ENCODE data around the gene TMPRSS9.
"Not testable (repeated sequence)": the region's sequence is repeated elsewhere in the genome, so short reads cannot be mapped to it uniquely, and the experiment has no call there.

The TMPRSS9 gene

GRCh38 chr19:2417436-2417835, 57.4 kb downstream of the TMPRSS9 start:
- not testable (repeated sequence) for H3K79me1 ChIP-seq (ENCODE audit: low read depth, low read length); H3K27me3 ChIP-seq (ENCODE audit: control insufficient read depth in 3 of 3, insufficient read depth in 3 of 3, low read depth in 1 of 3, low read length in 3 of 3); H3K14ac ChIP-seq (ENCODE audit: low read length); H3K4me3 ChIP-seq (ENCODE audit: low read length in 2 of 2); H3K4me2 ChIP-seq (ENCODE audit: insufficient read depth, low read length, poor library complexity, severe bottlenecking); DNase-seq (ENCODE audit: low spot score); H3K23ac ChIP-seq (ENCODE audit: low read depth, low read length, poor library complexity); H3K27ac ChIP-seq (replicated peaks; ENCODE audit: low read length); H3K4me1 ChIP-seq (ENCODE audit: control insufficient read depth in 2 of 2, insufficient read depth in 1 of 2, low read depth in 1 of 2, low read length in 2 of 2); H2BK120ac ChIP-seq (ENCODE audit: low read depth, low read length); H4K8ac ChIP-seq (ENCODE audit: low read depth, low read length); H2BK5ac ChIP-seq (ENCODE audit: low read length); H3K9me3 ChIP-seq (replicated peaks in 1 of 2; ENCODE audit: control insufficient read depth in 2 of 2, insufficient read depth in 1 of 2, low read depth in 1 of 2, low read length in 2 of 2); H4K91ac ChIP-seq (ENCODE audit: low read depth, low read length, poor library complexity); H2AK5ac ChIP-seq (ENCODE audit: low read depth, low read length); H3K9ac ChIP-seq (ENCODE audit: low read depth, low read length, poor library complexity); H3K4ac ChIP-seq (ENCODE audit: low read length); H2BK12ac ChIP-seq (ENCODE audit: low read length); H2AFZ ChIP-seq (ENCODE audit: low read length); H2BK15ac ChIP-seq (ENCODE audit: low read length); H3K18ac ChIP-seq (ENCODE audit: low read length)
- WGBS, 2 donors (ENCODE audit: extremely low coverage in 2 of 2, insufficient read length in 2 of 2, insufficient replicate concordance in 1 of 2) = no CpG with 5 or more reads among the region's 8 CpGs
- peaks cover 3 to 13% of the 10 kb centered on the region in 2 donors for H3K36me3 ChIP-seq (replicated peaks in 1 of 2; ENCODE audit: control insufficient read depth in 2 of 2, insufficient read depth in 2 of 2, low read length in 2 of 2)

- no peak overlapping the region for H2AK5ac ChIP-seq (ENCODE audit: low read depth, low read length)
- H3K9ac ChIP-seq (ENCODE audit: low read depth, low read length, poor library complexity) = no peak overlapping the region
- H3K4ac ChIP-seq (ENCODE audit: low read length) = no peak overlapping the region
- no peak overlapping the region for H2BK12ac ChIP-seq (ENCODE audit: low read length)
- no peak overlapping the region for H3K23ac ChIP-seq (ENCODE audit: low read depth, low read length, poor library complexity)
- no peak overlapping the region for H4K91ac ChIP-seq (ENCODE audit: low read depth, low read length, poor library complexity)
- H3K18ac ChIP-seq (ENCODE audit: low read length) = no peak overlapping the region
- peaks cover 3 to 13% of the 10 kb centered on the region in 2 donors for H3K36me3 ChIP-seq (replicated peaks in 1 of 2; ENCODE audit: control insufficient read depth in 2 of 2, insufficient read depth in 2 of 2, low read length in 2 of 2)
- H3K14ac ChIP-seq (ENCODE audit: low read length) = no peak overlapping the region
- no peaks in the 10 kb centered on the region for H3K4me1 ChIP-seq (ENCODE audit: control insufficient read depth in 2 of 2, insufficient read depth in 1 of 2, low read depth in 1 of 2, low read length in 2 of 2)
- WGBS, 2 donors (ENCODE audit: extremely low coverage in 2 of 2, insufficient read length in 2 of 2, insufficient replicate concordance in 1 of 2) = no CpG with 5 or more reads among the region's 13 CpGs
- no peaks in the 10 kb centered on the region for H3K27me3 ChIP-seq (ENCODE audit: control insufficient read depth in 3 of 3, insufficient read depth in 3 of 3, low read depth in 1 of 3, low read length in 3 of 3)
- no peak overlapping the region for H2BK15ac ChIP-seq (ENCODE audit: low read length)
- no peak overlapping the region for H3K27ac ChIP-seq (replicated peaks; ENCODE audit: low read length)
- H3K4me2 ChIP-seq (ENCODE audit: insufficient read depth, low read length, poor library complexity, severe bottlenecking) = no peak overlapping the region
- H3K9me3 ChIP-seq (replicated peaks in 1 of 2; ENCODE audit: control insufficient read depth in 2 of 2, insufficient read depth in 1 of 2, low read depth in 1 of 2, low read length in 2 of 2) = no peaks in the 10 kb centered on the region
- no peak overlapping the region for H4K8ac ChIP-seq (ENCODE audit: low read depth, low read length)
- no peak for DNase-seq (ENCODE audit: low spot score)
- H2BK120ac ChIP-seq (ENCODE audit: low read depth, low read length) = no peak overlapping the region
- H2AFZ ChIP-seq (ENCODE audit: low read length) = no peak overlapping the region
- no peaks in the 10 kb centered on the region for H3K79me1 ChIP-seq (ENCODE audit: low read depth, low read length)
- H2BK5ac ChIP-seq (ENCODE audit: low read length) = no peak overlapping the region
- H3K4me3 ChIP-seq (ENCODE audit: low read length in 2 of 2) = no peak overlapping the region
Observed at GRCh38 chr19:2417881-2418406, 57.9 kb downstream of the TMPRSS9 start.

- H2AK5ac ChIP-seq (ENCODE audit: low read depth, low read length) = no peak overlapping the region
- WGBS, 2 donors (ENCODE audit: extremely low coverage in 2 of 2, insufficient read length in 2 of 2, insufficient replicate concordance in 1 of 2) = no CpG with 5 or more reads among the region's 7 CpGs
- no peak overlapping the region for H3K23ac ChIP-seq (ENCODE audit: low read depth, low read length, poor library complexity)
Observed at GRCh38 chr19:2419754-2420153, 59.7 kb downstream of the TMPRSS9 start.

GRCh38 chr19:2420490-2420889, 60.4 kb downstream of the TMPRSS9 start:
- Histone ChIP-seq H2AK5ac (ENCODE audit: low read depth, low read length) (no peak overlapping the region), H2BK12ac (ENCODE audit: low read length) (no peak overlapping the region), H3K36me3 (replicated peaks in 1 of 2; ENCODE audit: control insufficient read depth in 2 of 2, insufficient read depth in 2 of 2, low read length in 2 of 2) (peaks cover 6 to 25% of the 10 kb centered on the region in 2 donors), H3K23ac (ENCODE audit: low read depth, low read length, poor library complexity) (no peak overlapping the region), H3K18ac (ENCODE audit: low read length) (no peak overlapping the region), H3K4me3 (ENCODE audit: low read length in 2 of 2) (no peak overlapping the region), H3K9me3 (replicated peaks in 1 of 2; ENCODE audit: control insufficient read depth in 2 of 2, insufficient read depth in 1 of 2, low read depth in 1 of 2, low read length in 2 of 2) (peaks cover 0 to under 1% of the 10 kb centered on the region in 2 donors), H3K14ac (ENCODE audit: low read length) (no peak overlapping the region), H4K91ac (ENCODE audit: low read depth, low read length, poor library complexity) (no peak overlapping the region), H4K8ac (ENCODE audit: low read depth, low read length) (no peak overlapping the region), H2AFZ (ENCODE audit: low read length) (no peak overlapping the region), H2BK120ac (ENCODE audit: low read depth, low read length) (no peak overlapping the region), H3K79me1 (ENCODE audit: low read depth, low read length) (peaks cover 4% of the 10 kb centered on the region), H3K4me1 (ENCODE audit: control insufficient read depth in 2 of 2, insufficient read depth in 1 of 2, low read depth in 1 of 2, low read length in 2 of 2) (peaks cover 0 to under 1% of the 10 kb centered on the region in 2 donors), H2BK15ac (ENCODE audit: low read length) (no peak overlapping the region), H3K4ac (ENCODE audit: low read length) (no peak overlapping the region), H3K9ac (ENCODE audit: low read depth, low read length, poor library complexity) (no peak overlapping the region), H3K4me2 (ENCODE audit: insufficient read depth, low read length, poor library complexity, severe bottlenecking) (no peak overlapping the region), H3K27ac (replicated peaks; ENCODE audit: low read length) (no peak overlapping the region), H2BK5ac (ENCODE audit: low read length) (no peak overlapping the region), H3K27me3 (ENCODE audit: control insufficient read depth in 3 of 3, insufficient read depth in 3 of 3, low read depth in 1 of 3, low read length in 3 of 3) (no peaks in the 10 kb centered on the region)
- DNase-seq (ENCODE audit: low spot score) = no peak
- WGBS, 2 donors (ENCODE audit: extremely low coverage in 2 of 2, insufficient read length in 2 of 2, insufficient replicate concordance in 1 of 2) = no CpG with 5 or more reads among the region's 2 CpGs

More at GRCh38 chr19:2419754-2420153, 59.7 kb downstream of the TMPRSS9 start:
- no peak for DNase-seq (ENCODE audit: low spot score)
- H4K8ac ChIP-seq (ENCODE audit: low read depth, low read length) = no peak overlapping the region
- H3K27ac ChIP-seq (replicated peaks; ENCODE audit: low read length) = no peak overlapping the region
- no peaks in the 10 kb centered on the region for H3K27me3 ChIP-seq (ENCODE audit: control insufficient read depth in 3 of 3, insufficient read depth in 3 of 3, low read depth in 1 of 3, low read length in 3 of 3)
- no peaks in the 10 kb centered on the region for H3K4me1 ChIP-seq (ENCODE audit: control insufficient read depth in 2 of 2, insufficient read depth in 1 of 2, low read depth in 1 of 2, low read length in 2 of 2)
- no peak overlapping the region for H2BK5ac ChIP-seq (ENCODE audit: low read length)
- no peak overlapping the region for H3K14ac ChIP-seq (ENCODE audit: low read length)
- H3K36me3 ChIP-seq (replicated peaks in 1 of 2; ENCODE audit: control insufficient read depth in 2 of 2, insufficient read depth in 2 of 2, low read length in 2 of 2) = peaks cover 6 to 21% of the 10 kb centered on the region in 2 donors
- H3K4me3 ChIP-seq (ENCODE audit: low read length in 2 of 2) = no peak overlapping the region
- no peak overlapping the region for H3K9ac ChIP-seq (ENCODE audit: low read depth, low read length, poor library complexity)
- H3K4me2 ChIP-seq (ENCODE audit: insufficient read depth, low read length, poor library complexity, severe bottlenecking) = no peak overlapping the region
- no peak overlapping the region for H4K91ac ChIP-seq (ENCODE audit: low read depth, low read length, poor library complexity)
- H3K79me1 ChIP-seq (ENCODE audit: low read depth, low read length) = peaks cover 1% of the 10 kb centered on the region
- H2BK12ac ChIP-seq (ENCODE audit: low read length) = no peak overlapping the region
- no peak overlapping the region for H2BK15ac ChIP-seq (ENCODE audit: low read length)
- no peak overlapping the region for H3K18ac ChIP-seq (ENCODE audit: low read length)
- H3K4ac ChIP-seq (ENCODE audit: low read length) = no peak overlapping the region
- H3K9me3 ChIP-seq (replicated peaks in 1 of 2; ENCODE audit: control insufficient read depth in 2 of 2, insufficient read depth in 1 of 2, low read depth in 1 of 2, low read length in 2 of 2) = no peaks in the 10 kb centered on the region
- H2AFZ ChIP-seq (ENCODE audit: low read length) = no peak overlapping the region
- no peak overlapping the region for H2BK120ac ChIP-seq (ENCODE audit: low read depth, low read length)
